Measurements from ENCODE around the gene GDPD5.

DNA sequence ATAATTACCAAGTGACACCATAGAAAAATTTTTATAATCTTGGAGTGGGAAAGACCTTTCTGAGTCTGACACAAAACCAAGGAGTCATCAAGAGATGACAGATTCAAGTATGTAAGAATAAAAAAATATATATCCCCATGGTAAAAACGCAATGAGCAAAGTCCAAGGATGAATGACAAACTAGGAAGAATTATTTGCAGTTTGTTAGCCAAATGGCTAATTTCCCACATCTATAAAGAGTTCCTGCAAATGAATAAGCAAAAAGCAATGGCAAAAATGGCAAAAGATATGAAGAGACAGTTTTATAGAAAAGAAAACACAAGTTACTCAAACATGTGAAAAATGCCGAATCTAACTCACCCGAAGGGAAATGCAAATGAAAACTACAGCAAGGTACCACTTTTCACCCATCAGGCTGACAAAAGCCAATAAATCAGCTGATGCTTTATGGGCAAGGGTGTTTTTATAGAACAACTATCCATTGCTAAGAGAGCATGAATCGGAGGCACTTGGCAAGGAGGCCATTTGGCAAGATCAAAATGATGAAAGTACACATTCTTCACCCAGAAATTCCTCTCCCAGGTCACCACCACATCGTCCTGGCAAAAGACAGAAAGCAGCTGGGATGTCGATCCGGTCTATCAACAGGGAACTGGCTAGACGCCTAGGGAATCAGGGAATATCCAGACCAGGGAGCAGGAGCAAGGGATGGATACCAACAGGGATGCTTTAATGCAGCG lies 71.7 kb downstream of the GDPD5 start:
- TF ChIP-seq, protein P1, sequence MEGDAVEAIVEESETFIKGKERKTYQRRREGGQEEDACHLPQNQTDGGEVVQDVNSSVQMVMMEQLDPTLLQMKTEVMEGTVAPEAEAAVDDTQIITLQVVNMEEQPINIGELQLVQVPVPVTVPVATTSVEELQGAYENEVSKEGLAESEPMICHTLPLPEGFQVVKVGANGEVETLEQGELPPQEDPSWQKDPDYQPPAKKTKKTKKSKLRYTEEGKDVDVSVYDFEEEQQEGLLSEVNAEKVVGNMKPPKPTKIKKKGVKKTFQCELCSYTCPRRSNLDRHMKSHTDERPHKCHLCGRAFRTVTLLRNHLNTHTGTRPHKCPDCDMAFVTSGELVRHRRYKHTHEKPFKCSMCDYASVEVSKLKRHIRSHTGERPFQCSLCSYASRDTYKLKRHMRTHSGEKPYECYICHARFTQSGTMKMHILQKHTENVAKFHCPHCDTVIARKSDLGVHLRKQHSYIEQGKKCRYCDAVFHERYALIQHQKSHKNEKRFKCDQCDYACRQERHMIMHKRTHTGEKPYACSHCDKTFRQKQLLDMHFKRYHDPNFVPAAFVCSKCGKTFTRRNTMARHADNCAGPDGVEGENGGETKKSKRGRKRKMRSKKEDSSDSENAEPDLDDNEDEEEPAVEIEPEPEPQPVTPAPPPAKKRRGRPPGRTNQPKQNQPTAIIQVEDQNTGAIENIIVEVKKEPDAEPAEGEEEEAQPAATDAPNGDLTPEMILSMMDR (IDR thresholded peaks at IDR 0.05; ENCODE audit: low read length) = no peak
- no peak for TF ChIP-seq EZH2 (IDR thresholded peaks at IDR 0.05; ENCODE audit: borderline replicate concordance, low read length)
